Stimulated activated CD4-positive, alpha-beta T cell treated with anti-CD3 and anti-CD28 coated beads, Interleukin-1b, Interleukin-23, amount 100 ng/mL, for 1 hour (primary cell): ENCODE results near the gene TACR1.

Experiments
- DNase-seq, 2 donors: peaks; one replicate each; pipeline ENCODE4 v3.0.0-alpha.2; 2020; ENCODE audit warnings: low read depth in 2 of 2

TACR1 gene

DNA sequence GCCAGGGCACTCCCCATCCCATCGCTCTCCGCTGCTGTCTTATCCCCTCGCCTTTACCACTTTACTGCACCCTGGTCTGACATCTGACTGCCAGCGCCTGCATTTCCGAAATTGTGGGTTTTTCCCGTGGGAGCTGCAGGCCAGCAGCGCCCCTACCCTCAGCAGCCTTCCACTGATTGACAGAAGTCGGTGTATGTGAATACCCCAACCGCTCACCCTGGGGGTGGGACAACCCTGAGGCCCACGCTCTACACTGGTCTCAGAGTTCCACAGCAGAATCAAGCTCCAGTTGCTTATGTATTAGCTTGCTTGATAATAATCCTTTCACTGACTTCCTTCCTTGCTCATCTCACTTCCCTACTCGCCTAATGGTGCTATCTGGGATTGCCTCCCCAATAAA is 178.8 kb downstream of the TACR1 start:
- DNase-seq: no peak

DNA sequence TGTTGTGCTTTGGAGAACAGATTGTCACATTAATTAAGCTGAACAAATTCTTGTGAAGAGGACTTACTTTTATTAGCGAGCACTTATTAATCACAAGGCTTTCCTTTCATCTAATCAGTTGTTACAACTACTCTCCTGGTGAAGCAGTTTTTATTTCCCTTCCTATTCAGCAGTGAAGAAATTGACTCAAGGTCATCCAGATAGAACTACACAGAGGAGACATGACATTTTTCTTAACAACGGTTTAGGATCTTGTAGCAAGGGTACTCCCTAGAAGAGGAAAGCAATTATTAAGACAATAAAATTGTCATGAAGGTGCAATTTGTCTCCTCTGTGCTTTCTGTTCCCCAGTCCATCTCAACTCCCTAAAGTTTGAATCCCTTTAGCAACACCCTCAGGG is 179.5 kb downstream of the TACR1 start:
- no peak for DNase-seq

DNA sequence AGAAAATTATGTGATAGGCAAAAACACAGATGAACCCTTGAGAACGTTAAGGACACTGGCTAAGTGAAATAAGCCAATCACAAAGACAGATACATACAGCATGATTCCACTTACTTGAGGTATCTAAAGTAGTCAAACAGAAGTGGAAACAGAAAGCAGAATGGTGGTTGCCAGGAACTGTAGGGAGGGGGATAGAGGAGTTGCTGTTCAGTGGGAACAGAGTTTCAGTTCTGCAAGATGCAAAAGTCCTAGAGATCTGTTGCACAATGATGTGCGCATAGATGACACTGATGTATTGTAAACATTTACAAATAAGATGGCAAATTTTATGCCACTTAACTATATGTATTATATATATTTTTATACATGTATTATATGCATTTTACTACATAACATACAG is 181.2 kb downstream of the TACR1 start:
- no peak for DNase-seq

DNA sequence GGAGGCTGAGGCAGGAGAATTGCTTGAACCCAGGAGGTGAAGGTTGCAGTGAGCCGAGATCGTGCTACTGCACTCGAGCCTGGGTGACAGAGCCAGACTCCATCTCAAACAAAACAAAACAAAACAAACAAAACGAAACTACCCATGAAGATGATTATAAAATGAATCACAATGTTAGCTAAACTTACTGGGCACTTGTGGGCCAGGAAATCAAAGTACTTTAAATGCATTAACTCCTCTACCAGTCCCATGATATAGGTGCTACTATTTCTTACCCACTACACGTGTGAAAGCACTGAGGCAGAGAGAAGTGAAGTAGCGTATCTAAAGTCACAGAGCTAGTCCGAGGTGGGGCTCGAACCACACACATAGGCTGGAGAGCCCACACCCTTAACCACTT is 187.2 kb downstream of the TACR1 start:
- no peak for DNase-seq

DNA sequence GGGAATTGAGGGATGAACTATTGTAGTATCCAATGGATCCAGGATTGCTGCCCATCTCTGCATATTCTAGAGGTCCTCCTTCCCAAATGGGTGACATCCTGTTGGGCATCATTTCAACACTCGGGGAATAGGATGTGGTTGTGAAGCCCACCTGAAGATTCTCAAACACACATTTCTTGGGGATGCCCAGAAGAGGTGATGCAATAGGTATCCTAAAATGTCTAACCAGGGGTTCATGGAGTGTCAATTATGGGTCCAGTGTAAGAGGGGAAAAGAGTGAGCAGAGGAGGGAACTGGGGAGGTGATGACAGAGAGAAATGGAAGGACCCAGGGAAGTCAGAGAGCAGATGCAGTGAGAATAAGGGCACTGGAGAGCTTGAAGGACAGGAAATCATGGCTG is 188.7 kb downstream of the TACR1 start:
- DNase-seq: no peak

DNA sequence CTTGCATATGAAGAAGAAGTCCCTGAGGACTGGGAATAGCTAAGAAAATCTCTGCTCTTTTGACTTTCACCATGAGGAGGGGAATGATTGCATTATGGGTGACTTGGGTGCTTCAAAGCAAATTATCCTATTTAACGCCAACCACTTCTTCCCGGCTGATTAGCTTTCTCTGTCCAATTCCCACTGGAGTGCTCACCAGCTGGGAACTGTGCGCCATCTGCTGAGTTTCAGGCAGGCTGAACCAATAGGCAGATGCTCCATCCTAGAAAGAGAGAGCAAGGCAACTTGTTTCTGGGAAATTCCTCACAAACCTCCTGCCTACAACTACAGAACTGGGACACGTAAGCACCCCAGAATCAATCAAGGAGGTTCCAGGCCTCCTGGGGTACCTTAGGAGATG is 191.5 kb downstream of the TACR1 start:
- DNase-seq: no peak

DNA sequence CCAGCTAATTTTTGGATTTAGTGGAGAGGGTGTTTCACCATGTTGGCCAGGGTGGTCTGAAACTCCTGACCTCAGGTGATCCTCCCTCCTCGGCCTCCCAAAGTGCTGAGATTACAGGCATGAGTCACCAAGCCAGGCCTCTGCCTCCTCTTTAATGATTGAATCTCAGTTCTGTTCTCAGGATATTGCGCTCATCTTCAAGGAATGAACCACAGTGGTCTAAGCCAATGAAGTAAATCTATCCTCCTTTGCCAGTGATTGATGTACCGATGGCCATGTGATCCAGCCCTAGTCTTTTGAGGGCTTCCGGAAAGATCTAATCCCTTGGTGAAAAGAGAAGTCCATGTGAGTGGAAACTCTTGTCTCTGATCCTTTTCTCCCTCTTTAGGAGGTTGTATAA is 192.3 kb downstream of the TACR1 start:
- DNase-seq: no peak

DNA sequence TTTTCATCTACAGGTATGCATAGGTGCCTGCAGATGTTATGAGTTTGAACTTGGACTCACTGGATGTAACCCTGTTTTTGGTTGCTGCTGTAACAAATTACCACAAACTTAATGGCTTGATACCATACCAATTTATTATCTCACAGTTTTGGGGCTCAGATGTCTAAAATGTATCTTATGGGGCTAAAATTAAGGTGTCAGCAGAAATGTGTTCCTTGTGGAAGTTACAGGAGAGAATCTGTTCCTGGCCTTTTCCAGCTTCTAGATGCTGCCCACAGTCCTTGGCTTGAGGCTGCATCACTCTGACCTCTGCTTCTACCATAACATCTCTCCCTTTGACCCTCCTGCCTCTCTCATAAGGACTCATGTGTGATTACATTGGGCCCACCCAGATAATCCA is 193.3 kb downstream of the TACR1 start:
- no peak for DNase-seq

DNA sequence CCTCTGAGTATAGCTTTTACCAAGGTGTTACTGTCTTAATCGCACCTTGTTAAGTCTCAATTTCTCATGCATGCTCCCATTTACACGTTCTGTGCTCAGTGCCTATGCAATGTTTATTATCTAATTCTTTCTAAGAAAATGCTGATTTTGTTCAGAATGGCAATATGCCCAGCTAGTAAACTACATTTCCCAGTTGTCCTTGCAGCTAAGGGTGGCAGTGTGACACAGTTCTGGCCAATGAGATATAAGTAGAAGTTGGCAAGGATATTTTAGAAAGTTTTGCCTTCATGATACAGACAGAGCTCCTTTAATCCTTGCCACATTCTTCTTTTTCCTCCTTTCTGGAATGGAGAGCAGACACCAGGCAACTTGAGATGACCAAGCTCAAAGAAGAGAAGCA is 195.5 kb downstream of the TACR1 start:
- DNase-seq: no peak

DNA sequence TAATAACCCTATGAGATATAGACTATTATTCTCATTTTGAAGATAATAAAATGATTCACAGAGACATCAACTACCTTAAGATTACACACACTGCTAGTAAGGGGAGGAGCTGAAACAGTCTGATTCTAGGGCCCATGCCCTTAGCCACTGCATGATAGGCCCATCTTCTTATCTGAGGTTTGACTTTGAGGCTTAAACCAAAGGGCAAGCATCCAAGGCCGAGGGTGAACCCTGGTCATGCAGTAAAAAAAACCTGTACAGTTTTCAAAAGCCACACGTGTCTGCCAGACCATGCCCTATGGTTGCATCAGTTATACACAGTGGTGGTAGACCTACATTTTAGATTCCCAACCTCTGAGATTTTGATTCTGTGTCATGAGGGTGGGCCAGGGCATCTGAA is 196.0 kb downstream of the TACR1 start:
- DNase-seq: no peak

DNA sequence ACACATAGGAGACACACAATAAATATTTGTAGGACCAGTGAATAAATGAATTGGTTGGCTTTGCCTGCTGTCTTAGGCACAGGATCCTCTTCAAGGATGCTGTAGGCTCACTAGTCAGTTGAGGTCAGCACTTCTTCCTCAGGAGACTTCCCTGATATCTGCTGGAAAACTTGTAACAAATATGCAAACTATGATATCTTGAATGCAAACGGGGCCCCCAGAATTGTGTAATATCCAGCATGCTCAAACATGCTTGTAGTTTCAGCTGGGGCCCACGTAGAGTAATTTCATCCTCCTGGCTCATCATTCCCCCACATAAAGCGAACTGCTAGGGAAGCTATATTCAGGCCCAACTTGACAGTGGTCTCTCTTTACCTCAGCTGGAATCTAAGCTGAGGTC is 197.3 kb downstream of the TACR1 start:
- DNase-seq: no peak

DNA sequence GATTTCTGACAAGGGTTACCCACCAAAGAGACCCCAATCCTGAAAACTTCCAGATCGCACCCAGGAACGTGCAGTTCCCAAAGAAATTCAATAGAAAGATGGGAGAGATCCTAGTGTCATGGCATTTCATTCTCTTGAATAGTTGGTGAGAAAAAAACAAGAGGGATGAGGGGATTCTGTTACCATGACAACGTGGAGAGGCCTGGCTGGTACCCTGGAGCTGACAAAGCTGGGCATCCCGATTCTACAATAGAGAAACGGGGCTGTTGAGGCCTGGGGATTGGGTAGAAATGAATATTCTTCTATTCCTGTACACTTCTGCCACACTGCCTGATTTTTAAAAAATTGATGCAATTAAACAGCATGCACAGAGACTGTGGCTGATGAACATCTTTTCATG is 199.9 kb downstream of the TACR1 start:
- DNase-seq: no peak
